SH-SY5Y (cell line): ENCODE measurements around the gene KRTAP7-1.

Experiments
- GATA2 ChIP-seq: IDR thresholded peaks from 2 replicates; pipeline ENCODE4 v1.6.1; 2011; ENCODE audit warnings: mild to moderate bottlenecking, low read depth, low read length
- GATA3 ChIP-seq: IDR thresholded peaks from 2 replicates; pipeline ENCODE4 v1.6.1; 2011; ENCODE audit warnings: low read depth, mild to moderate bottlenecking, low read length, moderate library complexity

Gene KRTAP7-1, protein sequence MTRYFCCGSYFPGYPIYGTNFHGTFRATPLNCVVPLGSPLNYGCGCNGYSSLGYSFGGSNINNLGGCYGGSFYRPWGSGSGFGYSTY

GRCh38 chr21:30829659-30830058, at the start of gene KRTAP7-1:
Gene KRTAP7-1, minus strand, starts transcription at chr21:30829759. Its CDS starts 61 bp downstream, at chr21:30829698.
- TF ChIP-seq GATA2 = no peak
- TF ChIP-seq GATA3 = no peak

DNA sequence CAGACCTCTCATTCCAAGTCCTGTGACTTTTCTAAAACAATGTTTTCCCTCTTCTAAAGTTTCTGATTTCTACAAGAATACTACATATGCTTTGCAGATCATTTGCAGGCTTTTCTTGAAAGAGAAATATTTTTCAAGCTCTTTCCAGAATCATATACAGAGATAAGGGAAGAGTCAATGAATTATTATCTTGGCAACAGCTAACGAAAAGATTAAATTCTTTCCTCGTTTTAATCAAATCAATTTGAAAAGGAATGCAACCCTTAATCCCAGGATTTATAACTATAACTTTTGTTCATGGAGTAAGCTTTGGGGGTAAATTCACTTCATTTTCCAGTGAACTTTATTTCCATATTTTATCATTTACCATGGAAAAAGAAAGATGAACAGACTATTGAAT, 45.0 kb upstream of the KRTAP7-1 start:
- TF ChIP-seq GATA2 (no peak), GATA3 (no peak)

- TF ChIP-seq GATA2 = no peak
- no peak for TF ChIP-seq GATA3
Measured at GRCh38 chr21:30847627-30848500, 18.3 kb upstream of the KRTAP7-1 start.

DNA sequence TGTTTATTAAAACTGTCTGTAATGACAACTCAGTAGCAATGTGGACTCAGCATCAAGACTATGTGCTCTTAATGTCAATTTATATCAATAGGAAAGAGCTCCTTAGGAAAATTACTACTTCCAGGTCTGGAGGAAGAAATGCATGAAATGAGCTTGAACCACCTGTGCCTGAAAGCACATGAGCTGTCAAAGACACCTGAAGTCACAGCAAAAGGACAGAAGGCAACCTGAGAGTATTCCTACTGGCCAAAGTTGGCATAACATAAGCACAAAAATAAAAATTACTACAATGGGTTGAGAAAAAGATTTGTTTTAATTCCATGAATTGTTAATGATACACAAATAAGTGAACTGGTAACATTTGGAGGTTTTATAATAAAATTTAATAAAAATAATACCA, 13.4 kb upstream of the KRTAP7-1 start:
- TF ChIP-seq GATA3 = no peak

DNA sequence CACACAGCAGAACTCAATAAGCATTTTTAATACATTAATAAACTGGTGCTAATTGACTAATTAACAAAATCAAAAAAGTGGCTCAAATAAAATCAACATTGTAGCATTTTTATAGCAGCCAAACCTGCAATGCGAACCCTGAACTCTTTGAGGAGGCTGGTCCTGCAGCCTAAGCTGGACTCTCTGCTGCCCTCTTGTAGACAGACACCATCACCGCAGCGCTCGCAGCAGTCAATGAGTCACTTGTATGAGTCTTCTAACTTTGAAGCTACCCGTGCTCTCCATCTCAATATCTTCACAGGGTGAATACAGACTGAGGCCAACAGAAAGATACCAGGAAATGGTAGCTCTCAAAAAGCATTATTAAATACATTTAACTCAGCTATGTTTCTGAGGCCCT, 9.7 kb upstream of the KRTAP7-1 start:
- TF ChIP-seq GATA3 (no peak), GATA2 (no peak)

DNA sequence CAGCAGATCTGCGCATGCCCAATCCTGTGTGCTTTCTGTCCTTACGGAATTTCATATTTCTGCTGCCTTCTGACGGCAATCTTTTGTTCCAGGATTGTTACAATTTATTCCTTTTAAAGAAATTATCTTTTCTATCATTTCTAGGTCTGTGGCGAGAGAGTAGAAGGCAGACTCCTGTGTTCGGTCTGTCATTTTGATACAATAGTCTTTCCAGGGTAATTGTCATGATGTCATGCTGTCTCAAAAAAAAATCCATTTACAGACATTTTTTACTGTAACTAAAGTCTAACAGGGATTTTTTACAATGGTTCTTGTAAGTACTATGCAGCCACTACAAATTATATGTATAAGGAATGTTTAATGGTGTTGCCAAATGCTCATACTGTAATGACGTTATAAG, 9.0 kb upstream of the KRTAP7-1 start:
- TF ChIP-seq GATA2 = no peak
- TF ChIP-seq GATA3 = no peak

GRCh38 chr21:30831194-30831765, 1.7 kb upstream of the KRTAP7-1 start:
- TF ChIP-seq GATA2 (no peak; the same call in 1 of the 2 replicates), GATA3 (no peak)

DNA sequence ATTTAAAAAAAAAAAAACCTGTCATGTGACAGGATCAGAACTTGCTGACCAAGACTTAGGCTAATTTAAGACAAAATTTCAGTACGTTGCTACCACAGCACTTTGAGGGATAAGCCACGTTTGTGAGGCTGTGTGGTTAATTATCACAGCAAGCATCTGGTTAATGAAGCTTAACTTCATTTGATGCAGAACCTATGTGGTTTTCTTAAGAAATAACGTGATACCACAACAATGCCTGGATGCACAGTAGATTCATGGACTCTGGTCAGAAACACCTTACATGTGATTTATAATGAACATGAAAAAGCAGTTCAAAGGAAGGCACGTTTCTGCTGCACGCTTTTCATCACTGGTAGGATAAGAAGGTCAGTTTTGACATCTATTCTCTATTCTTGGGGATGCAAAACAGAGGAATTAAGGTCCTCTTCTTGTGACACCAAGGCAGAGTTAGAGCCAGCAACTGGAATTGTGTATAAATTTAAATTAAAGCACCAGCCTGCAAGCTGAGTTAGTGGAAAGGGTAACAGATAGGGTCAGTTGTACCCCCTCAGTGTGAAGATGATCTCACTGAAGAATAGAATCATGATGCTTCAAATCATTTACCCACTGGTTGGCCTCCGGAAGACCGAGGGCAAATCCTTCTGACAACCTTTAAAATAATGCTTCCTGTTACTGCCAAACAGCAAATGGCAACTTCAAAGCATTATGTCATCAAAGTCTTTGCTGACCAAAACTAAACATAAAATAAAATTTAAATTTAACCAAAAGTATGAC, 10.5 kb downstream of the KRTAP7-1 start:
- TF ChIP-seq GATA2 (no peak), GATA3 (no peak)

DNA sequence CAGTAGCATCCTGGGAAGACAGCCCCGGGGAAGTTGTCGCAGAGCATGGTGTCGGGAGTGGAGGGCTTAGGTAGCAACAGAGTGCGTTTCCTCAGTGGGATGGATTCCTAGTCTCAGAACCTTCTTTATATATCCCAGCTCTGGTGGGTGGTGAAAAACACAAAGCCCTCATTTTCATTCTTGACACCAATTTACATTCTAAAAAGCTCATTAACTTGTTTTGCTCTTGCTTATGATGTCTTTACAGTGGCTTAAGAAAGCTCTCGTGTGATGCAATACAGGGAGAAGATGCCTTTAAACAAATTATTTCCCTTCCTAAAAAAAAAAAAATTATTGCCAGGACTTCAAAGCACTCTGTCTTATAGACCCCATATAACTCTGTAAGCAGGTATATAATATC, 16.4 kb downstream of the KRTAP7-1 start, which contains the start of gene KRTAP8-1:
TSS of gene KRTAP8-1 (minus strand) at position 101 of the 400 bp plus-strand sequence. CDS start at position 47, 54 bp downstream.
- TF ChIP-seq GATA3 = no peak
- TF ChIP-seq GATA2 = no peak

DNA sequence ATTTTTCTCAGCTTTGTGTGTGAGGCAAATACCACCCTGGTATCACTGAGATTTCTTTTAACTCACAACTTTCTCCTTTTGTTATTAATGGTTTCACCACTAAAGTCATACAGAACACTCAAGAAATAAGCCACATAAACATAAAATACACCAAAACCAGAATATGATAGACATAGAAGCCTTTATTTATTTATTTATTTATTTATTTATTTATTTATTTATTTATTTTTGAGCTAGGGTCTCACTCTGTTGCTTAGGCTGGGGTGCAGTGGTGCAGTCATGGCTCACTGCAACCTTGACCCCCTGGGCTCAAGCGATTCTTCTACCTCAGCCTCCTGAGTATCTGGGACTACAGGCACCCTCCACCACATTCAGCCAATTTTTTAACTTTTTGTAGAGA, 29.0 kb downstream of the KRTAP7-1 start:
- no peak for TF ChIP-seq GATA3
- no peak for TF ChIP-seq GATA2

DNA sequence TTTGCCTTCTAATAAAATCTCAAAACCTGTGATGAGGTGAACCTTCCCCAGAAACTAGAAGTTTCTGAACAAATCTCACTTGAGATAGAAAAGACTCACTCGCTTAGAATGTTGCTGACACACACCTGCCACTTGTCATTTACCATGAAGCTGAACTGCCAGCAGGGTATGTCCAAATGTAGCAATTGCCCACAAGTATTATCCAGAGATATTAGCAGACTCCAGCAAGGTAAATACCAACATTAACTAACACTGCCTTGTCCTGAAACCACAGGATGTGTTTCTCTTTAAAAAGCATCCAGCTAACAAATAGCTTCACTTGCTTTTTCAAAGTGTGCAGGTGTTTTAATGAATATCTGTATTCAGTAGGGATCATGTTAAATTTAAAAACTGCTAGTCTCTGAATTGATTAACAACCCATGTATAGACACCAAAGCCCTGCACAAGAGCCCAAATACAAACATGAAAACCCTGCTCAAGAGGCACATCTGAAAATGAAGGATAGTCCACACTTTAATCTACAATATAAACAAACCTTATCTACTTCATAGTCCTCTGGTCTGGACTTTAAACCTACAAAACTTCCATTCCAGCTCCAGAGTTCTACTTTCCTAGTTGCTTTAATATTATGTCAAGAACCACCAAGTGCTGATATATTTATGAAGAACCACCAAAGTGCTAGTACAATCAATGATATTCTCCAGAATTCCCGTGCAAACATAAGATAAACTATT, 35.8 kb downstream of the KRTAP7-1 start:
- no peak for TF ChIP-seq GATA2
- TF ChIP-seq GATA3 = no peak

DNA sequence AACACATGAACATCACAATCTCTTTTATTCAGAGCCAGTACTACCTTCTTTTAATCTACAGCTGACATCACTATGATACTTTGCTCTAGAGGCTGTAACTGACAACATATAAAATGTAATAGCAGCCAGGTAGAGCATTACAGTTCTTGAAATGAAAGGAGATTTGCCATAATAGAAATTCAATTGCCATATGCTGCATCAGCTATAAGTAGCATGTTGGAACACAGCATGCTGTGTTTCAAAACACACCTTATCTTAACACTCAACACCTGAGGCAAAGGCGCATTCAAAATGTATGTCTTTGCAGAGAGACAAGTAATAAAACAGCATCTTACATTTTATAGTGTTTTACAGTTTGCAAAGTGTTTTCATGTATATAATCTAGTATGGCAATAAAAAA, 50.3 kb downstream of the KRTAP7-1 start:
- no peak for TF ChIP-seq GATA3
- TF ChIP-seq GATA2 = no peak
